DMS153 (cell line): Measurements from ENCODE around the gene SCG5.
"Not testable (repeated sequence)": the region's sequence is repeated elsewhere in the genome, so short reads cannot be mapped to it uniquely, and the experiment has no call there.

Experiments
- DNase-seq: peaks from one replicate; lab custom pipeline; 2025; lab: John Stamatoyannopoulos, UW

SCG5 gene, protein sequence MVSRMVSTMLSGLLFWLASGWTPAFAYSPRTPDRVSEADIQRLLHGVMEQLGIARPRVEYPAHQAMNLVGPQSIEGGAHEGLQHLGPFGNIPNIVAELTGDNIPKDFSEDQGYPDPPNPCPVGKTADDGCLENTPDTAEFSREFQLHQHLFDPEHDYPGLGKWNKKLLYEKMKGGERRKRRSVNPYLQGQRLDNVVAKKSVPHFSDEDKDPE

DNA sequence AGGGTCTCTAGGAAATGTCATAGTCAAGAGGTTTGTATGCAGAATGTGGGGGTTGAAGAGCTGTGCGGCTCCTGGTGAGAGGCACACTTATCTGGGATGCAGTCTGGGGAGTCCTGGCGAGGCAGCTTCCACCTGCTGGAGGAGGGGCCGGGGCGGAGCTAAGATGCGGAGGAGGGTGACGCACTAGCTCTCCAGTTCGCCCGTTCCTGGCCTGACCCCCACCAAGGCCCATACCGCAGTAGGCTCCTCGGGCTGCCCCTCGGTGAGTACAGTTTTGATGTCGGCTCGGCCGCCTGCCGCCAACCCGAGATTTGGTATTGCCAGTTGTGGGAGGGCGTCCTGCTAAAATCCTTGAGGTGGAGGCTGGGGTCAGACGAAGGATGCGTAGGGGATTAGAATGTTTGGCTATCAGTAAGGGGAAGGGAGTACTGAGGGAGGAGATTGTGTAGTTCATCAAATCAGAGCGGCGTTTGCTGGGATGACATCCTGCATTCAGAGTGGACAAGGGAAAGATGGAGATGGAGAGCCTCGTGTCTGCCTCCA is at the start of gene SCG5:
Gene SCG5 (plus strand): TSS at position 194 of the 543 bp plus-strand sequence. CDS start 1,883 bp downstream, outside the sequence.
- peak; percentile 42 for DNase-seq

DNA sequence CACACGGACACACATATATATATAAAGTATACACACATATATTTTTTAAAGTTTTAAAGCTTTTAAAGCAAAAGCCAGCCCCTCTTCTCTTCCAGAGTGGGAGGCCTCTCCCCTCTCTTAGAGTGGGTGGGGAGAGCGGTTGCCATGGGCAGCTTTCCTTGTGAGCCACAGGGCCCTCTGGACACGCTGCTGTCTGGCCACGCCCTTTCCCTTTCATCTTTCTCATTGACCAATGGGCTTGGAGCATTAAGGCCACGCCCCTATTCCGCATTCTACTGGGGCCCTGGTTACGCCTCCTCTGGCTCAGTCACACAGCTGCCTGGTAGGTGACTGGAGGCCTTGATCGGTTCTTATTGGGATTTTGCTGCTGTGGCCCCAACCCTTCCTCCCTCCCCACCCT is 48.4 kb upstream of the SCG5 start, which contains the start of gene GOLGA8N:
Gene GOLGA8N (plus strand): TSS at position 306 of the 400 bp plus-strand sequence.
- DNase-seq: not testable (repeated sequence)

DNA sequence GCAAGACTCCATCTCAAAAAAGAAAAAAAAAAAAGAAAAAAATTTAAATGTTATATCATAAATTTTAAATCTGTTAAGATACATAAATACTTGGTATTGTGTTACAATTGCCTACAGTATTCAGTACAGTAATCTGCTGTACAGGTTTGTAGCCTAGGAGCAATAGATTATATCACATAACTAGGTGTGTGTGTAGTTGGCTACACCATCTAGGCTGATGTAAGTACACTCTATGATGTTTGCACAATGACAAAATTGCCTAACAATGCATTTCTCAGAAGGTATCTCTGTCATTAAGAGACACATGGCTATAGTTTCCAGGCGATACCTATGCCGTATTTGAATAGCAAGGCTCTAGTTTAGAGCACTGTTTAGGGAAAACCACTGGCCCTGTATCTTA is 32.0 kb upstream of the SCG5 start:
- not testable (repeated sequence) for DNase-seq

DNA sequence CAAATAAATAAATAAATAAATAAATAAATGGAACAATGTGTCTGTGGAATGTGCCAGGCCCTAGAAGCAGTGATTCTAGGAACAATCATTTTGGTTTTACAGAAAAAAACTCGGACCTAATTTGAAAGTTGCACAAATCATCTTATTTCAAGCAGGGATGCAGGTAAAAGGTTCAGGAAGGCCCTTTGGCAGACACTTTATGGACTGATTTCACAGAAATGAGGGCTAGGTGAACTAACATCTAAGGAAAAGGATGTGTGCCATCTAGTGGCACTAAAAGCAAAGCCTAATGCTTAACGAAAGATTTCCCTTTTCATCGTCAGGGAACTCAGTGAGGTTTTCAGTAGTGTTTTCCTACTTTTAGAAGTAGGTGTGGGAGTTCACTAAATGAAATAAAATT is 30.8 kb upstream of the SCG5 start:
- not testable (repeated sequence) for DNase-seq

DNA sequence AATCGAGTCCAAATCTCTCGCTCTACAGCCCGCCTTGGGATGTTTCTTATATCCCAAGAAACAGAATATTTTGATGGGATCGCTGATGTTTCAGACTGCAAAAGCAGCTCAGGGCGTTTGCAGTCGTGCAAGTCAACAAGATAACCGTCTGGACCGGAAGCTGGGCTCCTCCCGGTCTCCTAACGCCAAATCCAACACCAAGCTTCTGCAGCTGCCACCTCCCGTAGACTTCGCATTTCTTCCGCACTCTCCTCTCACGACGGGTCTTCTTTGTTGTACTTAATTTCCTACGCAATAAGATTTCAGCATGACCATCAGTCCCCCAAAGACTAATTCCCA is 26.8 kb upstream of the SCG5 start:
- not testable (repeated sequence) for DNase-seq

DNA sequence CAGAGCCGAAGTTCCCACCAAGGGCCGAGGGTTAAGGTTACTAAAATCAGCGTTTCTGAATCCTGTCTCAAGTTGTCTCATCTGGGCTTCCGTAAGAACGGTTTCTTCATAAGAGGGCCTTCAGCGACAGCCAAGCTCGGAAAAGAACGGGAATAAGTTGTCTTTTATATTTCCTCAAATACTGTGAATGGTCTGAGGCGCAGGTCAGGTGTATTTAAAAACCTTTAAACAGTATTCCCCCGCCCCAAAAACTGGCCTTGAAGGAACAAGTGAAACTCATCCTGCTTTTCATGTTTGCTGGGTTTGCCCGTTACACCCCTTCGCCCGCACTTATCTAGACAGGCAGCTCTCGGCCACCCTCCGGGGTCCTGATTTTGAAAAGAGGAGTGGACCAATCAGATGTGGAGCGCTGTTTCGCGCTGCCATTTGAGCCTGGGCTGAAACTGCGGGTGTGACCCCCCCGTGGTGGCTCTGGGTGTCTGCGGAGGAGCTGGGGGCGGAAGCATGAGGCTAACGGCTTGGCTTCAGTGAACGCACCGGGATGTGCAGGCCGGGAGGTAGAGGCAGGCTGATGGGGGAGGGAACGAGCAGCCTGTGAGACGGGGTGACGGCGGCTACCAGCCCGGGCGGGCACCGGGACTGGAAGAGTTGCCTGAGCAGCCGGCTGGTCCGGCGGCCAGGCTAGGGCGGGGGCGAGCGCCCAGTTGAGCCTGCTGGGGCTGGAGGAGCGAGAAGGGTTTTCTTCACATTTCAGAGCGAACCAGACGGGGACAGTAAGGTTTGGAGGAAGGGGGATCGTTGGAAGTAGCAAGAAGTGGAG is 26.2 kb upstream of the SCG5 start, which contains the start of gene ARHGAP11A:
Gene ARHGAP11A (plus strand): TSS at position 454 of the 820 bp plus-strand sequence. CDS start 708 bp downstream, outside the sequence.
- not testable (repeated sequence) for DNase-seq

DNA sequence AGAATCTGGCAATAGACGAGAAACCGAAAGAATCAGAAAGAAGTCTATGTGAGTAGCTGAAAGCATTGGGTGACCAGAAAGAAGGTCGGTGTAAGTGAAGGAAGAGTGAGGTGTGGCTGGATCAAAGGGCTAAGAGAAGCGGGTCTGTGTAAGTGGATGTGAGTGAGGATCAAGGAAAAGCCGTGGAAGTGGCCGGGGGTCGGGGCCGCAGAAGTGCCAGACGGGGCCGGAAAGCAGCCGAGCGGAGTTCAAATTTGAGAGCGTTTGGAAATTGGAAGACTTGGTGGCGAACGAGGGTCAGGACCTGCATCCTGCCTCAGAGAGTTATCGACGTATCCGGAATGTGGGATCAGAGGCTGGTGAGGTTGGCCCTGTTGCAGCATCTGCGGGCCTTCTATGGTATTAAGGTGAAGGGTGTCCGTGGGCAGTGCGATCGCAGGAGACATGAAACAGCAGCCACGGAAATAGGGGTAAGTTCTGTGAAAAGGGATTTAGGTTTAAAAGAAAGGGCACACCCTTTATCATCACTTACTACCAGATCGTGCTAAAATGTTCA is 25.6 kb upstream of the SCG5 start:
- DNase-seq: not testable (repeated sequence)

DNA sequence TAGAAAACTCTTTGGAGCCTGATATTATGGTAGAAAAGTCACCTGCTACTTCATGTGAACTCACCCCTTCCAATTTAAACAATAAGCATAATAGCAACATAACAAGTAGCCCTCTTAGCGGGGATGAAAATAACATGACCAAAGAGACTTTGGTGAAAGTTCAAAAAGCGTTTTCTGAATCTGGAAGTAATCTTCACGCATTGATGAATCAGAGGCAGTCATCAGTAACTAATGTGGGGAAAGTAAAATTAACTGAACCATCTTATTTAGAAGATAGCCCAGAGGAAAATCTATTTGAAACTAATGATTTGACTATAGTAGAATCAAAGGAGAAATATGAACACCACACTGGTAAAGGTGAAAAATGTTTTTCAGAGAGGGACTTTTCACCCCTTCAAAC is 5.1 kb upstream of the SCG5 start:
- DNase-seq: no peak

DNA sequence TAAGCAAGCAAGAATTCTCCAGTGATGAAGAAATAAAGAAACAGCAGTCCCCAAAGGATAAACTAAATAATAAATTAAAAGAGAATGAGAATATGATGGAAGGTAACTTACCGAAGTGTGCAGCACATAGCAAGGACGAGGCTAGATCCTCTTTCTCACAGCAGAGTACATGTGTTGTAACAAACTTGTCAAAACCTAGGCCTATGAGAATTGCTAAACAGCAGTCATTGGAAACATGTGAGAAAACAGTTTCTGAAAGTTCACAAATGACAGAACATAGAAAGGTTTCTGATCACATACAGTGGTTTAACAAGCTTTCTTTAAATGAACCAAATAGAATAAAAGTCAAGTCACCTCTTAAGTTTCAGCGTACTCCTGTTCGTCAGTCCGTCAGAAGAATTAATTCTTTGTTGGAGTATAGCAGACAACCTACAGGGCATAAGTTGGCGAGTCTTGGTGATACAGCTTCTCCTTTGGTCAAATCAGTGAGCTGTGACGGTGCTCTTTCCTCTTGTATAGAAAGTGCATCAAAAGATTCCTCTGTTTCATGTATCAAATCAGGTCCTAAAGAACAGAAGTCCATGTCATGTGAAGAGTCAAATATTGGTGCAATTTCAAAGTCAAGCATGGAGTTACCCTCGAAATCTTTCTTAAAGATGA is 4.5 kb upstream of the SCG5 start:
- DNase-seq: no peak

DNA sequence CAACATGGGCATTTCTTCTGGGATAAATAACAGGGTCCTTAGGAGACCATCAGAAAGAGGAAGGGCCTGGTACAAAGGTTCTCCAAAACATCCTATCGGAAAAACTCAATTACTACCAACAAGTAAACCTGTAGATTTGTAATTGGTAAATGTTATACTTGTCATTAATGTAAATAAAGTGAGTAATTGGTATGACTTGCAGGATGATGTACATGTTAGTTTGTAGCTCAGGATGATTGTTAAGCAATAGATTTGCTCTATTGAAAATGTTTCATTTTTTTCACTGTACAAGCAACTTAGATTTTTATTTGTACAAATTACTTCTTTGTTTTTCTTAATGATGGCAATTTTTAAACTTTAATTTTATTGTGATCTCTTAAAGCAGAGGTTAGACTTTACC is 3.8 kb upstream of the SCG5 start:
- DNase-seq: no peak

DNA sequence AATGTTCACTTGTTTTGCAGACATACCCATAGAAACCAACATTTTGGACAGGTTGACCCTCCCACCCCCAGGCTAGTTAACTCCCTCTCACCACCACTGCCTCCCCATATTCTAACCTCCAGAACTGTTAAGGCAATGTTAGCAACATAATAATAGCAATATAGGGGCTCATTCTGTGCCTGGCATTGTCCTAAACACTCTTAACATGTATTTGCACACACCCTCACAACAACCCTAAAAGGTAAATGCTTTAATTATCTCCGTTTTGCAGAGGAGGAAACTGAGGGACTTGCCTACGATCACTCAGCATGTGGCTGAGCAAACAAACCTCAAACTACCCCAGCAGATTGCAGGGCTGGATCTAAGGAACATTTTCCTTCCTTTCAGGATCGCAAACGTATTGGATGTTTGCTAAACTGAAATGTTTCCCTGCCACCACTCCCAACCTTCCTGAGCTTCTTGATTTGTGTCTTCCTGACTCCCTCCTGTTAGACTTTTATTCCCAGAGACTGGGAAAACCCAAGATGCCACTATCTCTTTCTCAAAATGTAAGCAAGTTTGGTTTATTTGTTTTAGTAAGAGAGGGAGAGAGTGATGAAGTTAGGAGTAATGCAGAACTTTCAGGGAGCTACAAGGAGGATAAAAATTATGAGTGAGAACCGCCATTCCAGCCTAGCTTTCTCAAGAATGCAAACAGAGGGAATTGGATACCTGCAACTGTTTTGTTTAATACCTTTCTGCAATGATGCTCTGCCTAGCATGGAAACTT is 1.3 kb downstream of the SCG5 start:
- no peak for DNase-seq

DNA sequence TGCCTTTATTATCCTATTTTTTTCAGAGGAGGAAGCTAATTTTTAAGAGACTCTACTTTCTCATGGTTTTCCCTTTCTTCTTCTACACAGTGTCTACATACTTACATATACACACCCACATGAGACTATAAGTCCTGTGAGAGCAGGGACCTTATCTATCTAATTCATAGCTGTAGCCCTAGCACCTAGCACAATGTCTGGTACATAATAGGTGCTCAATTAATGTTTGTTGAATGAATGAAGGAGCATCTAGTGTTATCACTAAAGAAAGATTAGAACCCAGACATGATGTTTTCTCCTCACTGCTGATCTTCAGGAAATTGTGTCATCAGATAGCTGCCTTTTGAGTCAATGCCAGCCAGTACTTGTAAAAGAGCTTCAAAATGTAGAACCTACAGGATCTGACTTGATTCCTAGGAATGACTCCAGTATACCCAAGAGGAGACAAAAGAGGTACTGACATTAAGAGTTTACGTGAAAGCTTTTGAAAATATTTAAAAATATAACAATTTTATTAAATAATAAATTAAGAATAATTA is 2.5 kb downstream of the SCG5 start:
- no peak for DNase-seq

DNA sequence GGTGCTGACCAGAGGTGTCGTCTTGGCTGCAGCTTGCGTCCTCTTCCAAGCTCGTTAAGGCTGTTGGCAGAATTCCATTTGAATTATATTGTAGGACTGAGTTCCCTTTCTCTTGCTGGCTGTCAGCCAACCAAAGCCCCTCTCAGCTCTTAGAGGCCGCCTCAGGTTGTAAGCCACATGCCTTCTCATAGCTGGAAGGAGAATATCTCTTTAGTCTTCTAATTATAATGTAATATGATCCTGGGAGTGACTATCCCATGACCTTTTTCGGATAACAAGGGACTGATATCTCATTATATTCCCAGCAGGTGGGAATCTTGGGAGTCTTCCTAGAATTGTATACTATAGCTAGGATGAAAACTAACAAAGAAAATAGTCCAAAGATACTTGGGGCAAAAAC is 4.8 kb downstream of the SCG5 start:
- no peak for DNase-seq

DNA sequence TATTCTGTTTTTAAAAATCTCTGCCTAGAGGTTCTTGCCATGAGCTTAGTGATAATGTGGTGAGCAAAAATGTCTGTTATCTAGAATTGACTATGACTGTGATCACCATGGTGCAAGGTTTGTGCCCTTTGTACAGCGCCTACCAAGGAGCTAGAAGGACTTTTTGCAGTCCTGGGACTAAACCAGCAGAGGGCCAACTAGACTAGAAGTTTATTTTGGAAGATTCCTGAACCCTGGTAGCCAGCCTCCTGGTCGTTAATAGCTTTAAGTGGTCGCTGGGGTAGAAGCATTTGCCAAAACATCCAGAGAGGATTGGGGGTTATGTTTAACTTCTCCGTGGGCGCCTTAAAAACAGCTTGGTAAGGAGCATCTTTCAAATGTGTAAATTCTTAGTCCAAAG is 7.8 kb downstream of the SCG5 start:
- no peak for DNase-seq

DNA sequence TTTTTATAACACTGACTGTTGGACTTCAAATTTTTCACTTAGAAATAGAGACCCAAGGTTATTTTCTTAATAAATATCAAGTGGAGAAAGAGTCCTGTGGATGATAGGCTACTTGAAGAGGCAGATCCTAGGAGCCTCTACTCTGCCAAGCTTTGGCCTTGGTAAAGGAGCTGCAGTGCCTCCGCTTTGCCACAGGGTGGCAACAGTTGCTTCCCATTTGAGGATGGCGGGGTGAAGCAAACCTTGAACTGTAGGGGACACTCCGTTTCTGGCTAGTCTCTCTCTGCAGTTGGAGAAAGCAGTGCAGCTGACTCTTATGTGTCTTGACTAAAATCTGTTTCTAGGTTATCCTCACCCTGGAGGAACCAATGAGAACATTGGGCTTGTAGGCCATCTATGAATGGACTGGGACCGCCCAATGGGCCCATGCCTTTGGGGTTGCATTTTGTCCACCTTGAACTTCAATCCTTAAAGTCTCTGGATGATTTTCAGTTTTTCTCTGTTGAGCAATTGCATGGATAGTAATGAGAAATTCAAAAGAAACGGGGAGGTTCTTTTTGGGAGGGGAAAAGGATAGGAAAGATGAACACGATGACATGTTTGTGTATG is 9.8 kb downstream of the SCG5 start:
- no peak for DNase-seq

DNA sequence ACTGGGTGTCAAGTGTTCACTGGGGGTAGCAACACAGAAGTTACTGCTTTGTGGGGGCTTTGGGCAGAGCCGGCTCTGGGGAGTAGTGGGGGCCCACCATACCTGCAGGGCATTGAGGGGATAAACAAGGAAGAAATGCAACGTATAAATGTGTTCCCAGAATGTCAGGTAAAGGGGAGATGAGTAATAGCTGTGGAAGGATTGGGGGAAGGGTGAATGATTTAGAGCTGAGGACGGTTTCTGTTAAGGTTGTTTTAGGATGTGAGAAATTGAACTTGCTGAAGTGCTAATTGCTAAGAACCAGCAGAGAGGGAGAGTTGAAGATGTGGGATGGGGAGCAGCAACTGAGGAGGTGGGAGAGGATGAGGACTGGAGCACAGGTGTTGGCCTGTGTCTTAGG is 10.7 kb downstream of the SCG5 start:
- no peak for DNase-seq

DNA sequence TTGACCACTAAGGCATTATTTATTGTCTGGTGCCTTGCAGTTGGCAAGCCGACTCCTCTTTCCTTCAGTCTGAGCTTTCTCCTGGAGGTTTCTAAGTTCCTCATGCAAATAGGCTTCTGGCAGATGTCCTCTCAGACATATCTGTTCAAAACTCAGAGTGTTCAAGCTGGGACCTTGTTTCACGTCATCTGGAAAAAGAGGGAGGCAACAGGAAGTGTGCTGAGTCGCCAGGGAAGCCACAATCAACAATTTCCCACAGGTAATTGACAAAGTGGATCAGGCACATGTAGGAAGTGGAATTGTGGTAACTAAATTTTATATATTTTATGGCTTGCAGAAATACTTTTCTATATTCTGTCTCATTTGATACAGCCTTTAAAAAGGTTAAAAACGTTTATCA is 14.6 kb downstream of the SCG5 start:
- no peak for DNase-seq

DNA sequence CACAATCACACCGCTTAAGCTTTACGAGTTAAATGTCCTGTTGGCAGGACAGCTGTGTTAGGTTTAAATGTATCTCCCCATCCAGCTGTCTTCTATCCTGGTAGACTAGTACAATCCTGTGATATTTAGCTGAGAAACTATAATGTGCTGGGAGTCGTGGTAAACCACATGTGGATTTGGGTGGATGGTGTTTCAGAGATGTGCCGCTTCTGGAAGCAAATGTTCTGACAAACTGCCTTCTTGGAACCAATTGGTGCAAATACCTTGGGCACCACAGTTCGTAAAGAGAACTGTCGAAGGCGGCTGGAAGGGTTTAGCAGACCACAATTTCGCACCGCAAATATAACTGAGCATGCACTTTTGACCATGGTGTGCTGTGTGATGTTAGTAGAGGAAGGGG is 15.0 kb downstream of the SCG5 start:
- no peak for DNase-seq

DNA sequence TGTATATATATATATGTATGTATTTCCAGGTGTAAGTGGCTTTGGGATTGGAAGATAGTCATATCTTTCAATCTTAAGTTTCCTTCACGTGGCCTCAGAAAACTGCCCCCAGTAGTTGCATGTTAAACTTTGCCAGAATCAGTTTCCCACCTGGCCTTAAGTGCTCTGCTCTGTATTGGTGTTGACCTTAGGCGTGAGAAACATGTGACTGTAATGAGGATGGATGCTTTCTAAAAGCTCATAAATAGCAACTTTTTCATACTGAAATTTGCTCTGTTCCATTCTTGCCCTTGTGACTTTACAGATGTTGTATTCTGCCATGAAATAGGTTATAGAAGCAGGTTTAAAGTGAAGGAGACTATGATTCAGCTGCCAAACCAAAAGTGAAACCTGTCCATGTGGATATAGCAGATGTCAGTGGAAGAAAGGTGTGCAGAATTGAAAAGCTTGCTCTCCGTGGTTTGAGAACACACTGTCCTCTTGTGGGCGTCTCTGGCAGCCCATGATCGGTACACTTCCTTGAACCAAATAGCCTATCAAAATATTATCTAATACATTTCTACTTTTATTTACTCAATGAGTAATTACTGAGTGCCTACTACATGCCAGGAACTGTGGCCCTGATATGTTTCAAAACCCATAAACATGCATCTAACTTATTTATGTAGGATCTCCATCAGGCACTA is 15.8 kb downstream of the SCG5 start:
- DNase-seq: no peak

DNA sequence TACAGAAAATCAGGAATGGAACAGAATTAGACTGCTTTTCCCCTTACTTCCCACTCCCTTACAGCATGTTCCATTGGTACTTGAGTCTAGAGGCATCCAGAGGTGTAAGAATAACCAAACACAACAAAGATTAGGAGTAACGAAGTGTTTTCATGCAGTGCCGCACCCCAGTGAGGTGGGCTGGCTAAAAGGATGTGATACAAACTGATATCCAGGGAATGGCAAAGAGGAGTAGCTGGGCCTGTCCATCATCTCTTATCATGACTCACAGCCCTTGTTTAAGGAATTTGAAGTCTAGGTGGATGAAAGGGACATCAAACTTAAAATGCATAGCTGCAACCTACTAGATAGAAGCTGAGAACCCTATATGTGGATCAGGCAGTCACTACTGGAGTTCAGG is 16.4 kb downstream of the SCG5 start:
- no peak for DNase-seq
